NCI-H1694 treated with DMSO at 0.1 percent for 48 hours (cell line): Measurements from ENCODE around the gene SAPCD2.
A peak's percentile ranks its signal among the peaks of the same experiment; 100 is the strongest.

Experiments used
- DNase-seq: peaks from one replicate; lab custom pipeline; 2025; lab: John Stamatoyannopoulos, UW

SAPCD2 gene

DNA sequence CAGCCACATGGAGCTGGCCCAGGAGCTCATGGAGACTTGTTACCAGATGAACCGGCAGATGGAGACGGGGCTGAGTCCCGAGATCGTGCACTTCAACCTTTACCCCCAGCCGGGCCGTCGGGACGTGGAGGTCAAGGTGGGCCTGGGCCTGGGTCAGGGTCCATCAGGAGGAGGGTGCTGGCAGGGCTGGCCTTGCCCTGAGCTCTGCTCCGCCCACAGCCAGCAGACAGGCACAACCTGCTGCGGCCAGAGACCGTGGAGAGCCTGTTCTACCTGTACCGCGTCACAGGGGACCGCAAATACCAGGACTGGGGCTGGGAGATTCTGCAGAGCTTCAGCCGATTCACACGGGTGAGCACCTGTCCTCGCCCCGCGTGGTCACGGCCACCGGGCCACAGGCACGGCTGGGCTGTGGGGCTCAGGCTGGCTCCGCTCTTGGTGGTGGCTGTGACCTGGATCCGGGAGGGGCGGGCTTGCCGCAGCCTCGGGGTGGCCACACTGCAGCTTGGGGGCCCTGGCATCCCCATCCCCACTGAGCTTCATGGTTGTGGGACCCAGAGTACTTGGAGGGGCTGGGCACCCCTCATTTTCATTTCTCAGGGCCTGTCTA, 37.1 kb upstream of the SAPCD2 start:
- no peak for DNase-seq

DNA sequence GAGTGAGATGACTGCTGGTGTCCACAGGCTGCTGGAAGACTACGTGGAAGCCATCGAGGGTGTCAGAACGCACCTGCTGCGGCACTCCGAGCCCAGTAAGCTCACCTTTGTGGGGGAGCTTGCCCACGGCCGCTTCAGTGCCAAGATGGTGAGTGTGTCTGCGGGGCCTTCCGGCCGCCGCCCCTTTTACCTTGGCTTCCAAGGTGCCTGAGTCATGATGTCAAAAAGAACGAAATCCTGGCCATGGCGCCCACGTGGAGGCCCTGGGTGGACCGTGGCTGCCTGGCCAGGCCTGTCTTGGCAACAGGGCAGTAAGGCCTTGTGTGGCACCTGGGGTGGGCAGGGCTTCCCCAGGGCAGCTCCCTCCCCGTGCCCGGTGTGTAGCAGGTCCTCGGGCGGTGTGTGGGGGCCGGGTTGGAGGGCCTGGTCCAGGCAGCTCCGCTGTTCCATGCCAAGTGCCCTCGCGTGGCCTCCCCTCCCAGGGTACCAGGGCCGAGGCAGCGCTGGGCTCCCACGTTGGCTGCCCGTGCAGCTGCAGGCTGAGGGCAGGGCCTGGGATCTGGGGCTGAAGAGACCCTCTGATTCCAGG, 36.4 kb upstream of the SAPCD2 start:
- no peak for DNase-seq

DNA sequence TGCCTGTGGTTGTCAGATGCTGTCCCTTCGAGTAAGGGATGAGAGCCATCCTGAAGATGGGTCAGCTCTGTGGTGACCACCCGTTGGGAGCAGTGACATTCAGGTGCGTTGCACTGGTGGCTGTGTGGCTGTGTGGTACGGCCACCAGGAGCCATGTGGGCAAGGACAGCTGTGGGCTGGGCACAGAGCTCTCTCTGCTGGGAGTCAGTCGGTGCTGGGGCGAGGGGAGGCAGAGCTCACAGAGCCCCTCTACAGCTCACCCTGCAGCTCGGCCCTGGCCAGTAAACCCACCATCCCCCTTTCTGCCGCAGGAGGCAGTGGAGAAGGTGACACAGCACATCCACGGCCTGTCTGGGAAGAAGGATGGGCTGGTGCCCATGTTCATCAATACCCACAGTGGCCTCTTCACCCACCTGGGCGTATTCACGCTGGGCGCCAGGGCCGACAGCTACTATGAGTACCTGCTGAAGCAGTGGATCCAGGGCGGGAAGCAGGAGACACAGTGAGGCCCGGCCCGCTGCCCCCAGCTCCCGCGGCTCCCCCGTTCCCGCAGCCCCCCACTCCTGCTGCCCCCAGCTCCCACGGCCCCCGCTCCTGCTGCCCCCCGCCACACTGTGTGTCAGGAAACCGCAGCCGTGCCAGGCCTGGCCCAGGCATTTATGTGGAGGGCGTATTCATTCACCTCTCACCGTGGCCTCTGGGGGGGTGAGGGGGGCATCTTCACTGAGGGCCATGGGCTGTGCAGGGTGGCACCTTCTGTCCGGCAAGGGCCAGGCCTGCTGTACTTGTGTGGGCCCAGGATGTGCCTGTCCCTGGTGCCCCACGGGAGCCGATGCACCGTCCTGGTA, 35.7 kb upstream of the SAPCD2 start:
- DNase-seq: no peak

DNA sequence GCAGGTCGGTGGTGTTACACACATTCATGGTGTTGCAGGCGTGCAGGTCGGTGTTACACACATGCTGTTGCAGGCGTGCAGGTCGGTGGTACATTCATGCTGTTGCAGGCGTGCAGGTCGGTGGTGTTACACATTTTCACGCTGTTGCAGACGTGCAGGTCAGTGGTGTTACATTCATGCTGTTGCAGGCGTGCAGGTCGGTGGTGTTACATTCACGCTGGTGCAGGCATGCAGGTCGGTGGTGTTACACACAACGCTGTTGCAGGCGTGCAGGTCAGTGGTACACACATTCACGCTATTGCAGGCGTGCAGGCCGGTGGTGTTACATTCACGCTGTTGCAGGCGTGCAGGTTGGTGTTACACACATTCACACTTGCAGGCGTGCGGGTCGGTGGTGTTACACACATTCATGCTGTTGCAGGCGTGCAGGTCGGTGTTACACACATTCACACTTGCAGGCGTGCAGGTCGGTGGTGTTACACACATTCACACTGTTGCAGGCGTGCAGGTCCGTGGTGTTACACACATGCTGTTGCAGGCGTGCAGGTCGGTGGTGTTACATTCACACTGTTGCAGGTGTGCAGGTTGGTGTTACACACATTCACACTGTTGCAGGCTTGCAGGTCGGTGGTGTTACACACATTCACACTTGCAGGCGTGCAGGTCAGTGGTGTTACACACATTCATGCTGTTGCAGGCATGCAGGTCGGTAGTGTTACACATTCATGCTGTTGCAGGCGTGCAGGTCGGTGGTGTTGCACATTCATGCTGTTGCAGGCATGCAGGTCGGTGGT, 33.0 kb upstream of the SAPCD2 start:
- DNase-seq: no peak

DNA sequence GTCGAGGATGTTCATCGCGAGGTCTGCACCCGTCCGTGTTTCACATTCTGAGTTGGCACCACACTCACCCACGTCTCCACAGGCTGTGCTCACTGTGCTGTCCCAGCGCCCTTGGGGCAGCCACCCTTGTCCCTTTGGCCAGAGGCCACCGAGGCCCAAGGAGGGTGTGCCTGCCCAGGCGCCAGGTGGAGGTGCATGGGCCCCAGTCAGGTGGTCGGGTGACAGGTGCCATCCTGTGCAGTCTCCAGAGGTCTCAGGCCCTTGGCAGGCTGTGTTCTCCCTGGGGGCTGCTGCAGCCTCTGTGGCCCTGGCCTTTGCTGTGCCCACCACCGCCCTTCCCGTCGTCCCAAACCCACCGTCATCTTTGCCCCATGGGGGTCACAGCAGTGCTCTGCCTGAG, 28.9 kb upstream of the SAPCD2 start:
- DNase-seq: no peak

DNA sequence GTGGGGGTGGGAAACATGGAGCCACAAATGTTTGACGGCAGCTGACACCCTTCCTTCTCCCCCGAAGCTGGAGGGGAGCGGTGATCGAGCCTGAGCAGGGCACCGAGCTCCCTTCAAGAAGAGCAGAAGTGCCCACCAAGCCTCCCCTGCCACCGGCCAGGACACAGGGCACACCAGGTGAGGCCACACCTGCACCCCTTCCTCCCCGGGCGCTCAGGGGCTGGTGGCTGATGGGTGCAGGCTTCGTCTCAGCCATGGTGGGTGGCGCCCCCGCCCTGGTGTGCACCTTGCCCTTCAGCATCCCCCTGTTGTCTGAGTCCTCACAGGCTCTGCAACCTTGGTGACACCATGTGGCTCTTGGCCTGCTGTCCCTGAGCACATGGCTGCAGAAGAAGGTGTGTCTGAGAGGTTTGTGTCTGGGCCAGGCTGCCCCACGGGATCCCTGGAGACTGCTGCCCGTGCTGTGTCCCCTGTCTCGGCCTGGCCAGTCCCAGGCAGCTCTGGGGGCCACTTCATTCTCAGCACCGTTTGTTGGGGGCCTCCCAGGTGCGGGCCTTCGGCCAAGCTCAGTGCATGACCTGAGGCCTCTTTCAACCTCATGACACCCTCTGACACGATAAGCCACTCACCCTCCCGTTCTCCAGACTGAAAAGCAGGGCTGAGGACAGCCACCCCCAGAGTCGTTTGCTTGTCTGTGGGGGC, 27.6 kb upstream of the SAPCD2 start:
- no peak for DNase-seq

DNA sequence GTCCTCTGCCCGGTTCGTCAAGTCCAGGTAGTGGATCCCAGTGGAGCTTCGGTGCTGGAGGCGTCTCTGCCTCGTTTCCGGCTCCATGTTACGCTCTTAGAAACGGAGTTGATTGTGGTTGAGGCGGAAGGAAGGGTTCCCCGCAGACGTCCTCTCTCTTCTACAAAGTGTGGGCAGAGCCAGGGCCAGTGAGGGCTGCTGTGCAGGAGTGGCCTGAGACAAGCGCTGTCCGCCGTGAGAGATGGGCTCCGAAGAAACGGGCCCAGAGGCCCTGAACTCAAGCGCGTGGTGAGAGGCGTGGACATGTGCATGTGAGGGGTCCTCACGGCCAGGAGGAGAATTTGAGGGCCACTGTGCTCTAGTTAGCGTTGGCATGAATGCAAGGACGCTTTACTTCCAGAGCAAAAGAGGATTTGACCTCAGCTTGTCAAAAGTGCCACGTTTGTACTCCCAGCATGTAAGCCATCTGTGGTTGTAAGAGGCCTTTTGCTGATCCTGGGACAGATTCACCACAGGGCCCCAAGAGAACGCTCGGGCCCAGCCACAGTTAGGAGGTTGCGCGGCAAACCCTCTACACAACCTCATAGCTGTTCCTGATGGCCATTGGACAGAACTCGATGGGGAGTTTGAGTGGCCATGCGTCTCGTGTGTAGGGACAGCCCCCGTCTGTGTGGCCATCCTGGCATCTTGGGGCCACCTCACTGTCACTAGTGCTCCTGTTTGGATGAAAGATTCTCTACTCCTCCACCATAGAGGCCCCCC, 26.6 kb upstream of the SAPCD2 start:
- DNase-seq: no peak

DNA sequence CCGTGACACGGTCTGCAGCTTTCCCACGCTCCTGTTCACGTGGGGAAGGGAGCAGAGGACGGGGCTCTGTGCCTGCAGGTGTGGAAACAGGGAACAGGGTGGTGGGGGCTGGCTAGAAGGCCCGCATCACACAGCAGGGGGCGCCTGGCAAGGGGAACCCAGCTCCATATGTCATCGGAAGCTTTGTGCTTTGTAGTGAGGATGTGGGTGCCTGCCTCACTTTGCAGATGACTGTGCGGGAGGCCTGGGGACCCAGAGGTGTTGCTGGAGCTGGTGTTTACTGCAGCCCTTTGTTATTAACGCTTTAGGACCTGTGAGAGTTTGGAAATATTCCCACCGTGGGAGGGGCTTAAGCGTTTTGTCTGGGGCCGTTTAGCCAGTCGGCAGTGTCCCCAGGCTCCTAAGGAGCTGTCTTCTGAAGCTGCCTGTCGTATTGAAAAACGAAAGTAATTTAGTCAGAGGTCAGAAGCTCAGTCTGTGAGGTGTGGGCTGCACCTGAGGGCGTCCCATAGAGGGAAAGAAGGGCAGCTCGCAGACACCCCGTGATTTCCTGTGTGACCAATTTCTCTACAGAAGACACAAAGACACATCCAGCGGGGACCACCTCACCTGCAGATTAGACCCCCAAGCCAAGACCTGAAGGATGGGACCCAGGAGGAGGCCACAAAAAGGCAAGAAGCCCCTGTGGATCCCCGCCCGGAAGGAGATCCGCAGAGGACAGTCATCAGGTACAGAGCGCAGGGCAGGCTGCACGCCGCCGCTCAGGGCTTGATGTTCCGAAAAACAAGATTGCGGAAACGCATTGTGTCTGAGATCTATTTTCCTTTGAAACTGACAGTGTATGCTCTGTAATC, 25.5 kb upstream of the SAPCD2 start:
- peak; percentile 7 for DNase-seq

DNA sequence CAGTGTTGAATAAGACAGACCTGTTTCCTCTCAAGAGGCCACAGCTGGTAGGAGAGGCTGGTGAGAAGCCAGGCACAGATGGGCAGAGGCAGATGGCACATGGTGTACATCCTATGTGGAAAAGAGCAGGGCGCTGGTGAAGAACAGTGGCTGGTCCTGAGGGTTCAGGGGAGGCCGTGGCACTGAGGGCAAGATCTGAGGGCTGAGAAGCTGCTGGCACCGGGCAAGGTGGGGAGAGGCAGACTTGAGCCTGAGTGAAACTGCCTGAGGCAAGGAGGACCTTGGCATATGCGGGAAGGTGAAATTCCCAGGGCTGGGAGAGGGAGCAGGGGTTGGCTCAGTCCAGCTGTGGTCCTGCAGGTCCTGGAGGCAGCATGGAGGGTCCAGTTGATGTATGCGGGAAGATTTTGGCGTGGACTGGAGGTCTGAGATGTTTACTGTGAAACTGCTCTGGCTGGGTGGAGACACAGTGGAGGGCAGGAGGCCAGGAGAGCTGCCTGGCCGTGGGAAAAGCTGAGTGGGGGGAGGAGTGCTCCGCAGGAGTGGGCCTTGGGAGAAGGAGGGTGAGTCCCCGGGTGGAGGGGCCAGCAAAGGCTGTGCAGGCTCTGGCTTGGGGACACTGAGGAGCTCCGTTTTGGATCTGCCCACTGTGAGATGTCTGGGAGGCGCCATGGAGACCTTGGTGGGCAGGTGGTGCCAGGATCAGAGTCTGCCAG, 19.0 kb upstream of the SAPCD2 start:
- DNase-seq: peak; percentile 31

DNA sequence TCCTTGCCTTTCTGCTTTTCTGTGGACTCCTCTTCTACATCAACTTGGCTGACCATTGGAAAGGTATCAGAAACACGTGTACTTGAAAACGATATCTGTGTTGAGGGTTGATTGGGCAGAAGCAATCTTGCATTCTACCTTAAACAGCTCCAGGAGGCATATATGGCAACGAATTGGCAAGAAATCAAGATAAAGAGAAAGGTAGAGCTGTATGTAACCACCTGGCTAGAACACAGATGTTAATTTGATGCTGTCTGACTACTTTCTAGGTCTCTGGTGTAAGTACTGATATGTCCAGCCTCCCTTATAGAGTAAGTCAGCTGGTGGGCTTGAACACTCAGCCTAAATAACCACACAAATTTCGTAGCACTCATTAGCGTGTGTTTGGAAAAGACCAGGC, 17.8 kb upstream of the SAPCD2 start:
- DNase-seq: no peak

DNA sequence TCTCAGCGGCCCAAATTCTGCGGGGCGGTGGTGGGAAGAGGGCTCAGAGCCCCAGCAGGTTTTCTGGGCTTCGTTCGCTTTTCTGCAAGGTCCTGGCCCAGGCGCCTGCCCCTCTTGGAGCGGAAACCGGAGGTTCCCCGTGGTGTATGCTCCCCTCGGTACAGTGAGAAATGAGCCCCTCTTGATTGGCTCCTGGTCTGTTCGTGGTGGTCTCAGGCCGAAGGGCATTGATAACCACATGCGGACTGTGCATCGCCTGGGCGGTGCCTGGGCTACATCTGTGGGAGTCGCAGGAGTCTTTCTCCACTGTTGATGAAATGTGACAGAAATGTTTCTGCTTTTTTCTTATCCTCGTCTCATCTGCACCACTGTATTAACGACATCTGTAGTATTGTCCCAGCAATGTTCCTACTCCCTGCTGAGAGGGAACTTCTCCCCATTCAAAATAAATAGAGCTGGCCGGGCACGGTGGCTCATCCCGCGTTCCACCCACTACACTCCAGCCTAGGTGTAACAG, 17.1 kb upstream of the SAPCD2 start:
- no peak for DNase-seq

DNA sequence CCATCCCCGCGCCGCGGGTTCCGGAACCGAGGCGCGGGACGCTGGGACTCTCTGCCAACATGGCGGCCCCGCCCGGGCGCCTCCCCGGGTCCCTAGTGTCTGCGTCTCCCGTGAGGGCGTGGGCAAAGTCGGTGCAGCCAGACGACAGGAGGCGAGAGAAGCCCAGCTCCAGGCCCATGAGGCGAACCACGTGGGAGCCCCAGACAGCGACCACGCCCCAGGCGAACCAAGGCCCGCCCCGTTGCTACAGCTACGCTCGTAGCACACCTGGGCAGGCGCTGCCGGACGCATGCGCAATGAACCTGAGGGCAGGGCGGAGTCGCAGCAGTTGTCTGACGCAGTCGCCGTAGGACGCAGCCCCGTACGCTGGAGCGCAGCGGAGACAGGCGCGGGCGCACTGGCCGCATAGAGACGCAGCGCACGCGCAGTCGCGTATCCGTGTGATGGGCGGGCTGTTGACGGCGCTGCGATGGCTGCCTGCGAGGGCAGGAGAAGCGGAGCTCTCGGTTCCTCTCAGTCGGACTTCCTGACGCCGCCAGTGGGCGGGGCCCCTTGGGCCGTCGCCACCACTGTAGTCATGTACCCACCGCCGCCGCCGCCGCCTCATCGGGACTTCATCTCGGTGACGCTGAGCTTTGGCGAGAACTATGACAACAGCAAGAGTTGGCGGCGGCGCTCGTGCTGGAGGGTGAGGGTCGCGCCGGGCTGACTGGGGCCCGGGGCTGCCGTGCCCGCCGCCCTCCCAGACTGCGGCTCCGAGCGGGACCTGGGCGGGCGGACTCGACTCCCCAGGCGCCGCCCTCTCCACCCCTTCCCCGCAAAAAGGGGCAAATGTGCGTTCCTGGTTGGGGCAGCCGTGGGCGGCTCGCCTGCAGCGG, 16.4 kb upstream of the SAPCD2 start, which contains the start of gene MAN1B1:
Gene MAN1B1, plus strand, starts transcription at position 455 of the 878 bp plus-strand sequence. Its CDS starts 15 bp downstream, at position 470.
- peak; percentile 93 for DNase-seq

DNA sequence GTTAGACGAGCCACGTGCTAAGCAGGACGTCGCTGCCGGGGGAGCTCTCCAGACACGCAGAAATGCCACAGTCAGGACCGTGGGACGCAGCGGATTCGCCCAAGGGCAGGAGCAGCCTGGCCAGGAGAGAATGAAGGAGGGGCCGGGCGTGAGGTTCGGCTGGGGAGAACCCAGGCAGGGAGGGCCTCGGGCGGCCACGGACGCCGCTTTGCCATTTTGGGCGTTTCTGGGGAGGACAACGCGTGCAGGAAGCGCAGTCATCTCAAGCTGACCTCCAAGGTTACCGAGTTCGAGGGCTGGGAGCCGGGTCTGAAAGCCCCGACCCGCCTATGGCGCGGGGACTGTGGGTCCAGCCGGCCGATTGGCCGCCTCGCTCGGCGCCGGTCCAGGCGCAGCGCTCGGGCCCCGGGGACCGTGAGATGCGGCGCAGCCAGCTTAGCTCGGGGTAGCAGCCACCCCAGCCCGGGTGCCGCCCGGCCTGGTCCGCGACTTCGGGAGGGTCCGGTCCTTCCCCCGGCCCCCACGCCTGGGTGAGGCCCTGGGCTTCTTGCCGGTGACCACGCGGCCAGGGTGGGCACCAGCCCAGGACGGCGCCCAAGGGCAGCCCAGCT, 15.7 kb upstream of the SAPCD2 start:
- no peak for DNase-seq

DNA sequence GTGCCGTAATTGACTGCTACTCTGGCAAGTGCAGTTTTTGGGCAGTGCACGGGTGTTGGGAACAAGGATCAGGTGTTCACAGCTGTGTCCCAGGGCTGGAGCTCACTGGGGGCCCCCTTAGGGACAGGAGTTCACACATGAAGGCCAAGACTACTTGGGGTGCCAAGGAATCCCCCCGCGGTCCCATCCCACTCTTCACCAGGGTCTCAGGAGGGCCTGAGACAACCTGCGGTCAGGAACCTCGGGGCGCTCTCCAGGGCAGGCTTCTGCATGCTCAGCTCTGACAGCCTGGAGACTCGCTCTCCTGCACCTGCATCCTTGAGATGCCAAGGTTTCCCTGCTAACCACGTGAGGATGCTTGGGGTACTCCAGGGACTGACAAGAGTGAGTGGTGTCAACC, 14.2 kb upstream of the SAPCD2 start:
- DNase-seq: no peak

DNA sequence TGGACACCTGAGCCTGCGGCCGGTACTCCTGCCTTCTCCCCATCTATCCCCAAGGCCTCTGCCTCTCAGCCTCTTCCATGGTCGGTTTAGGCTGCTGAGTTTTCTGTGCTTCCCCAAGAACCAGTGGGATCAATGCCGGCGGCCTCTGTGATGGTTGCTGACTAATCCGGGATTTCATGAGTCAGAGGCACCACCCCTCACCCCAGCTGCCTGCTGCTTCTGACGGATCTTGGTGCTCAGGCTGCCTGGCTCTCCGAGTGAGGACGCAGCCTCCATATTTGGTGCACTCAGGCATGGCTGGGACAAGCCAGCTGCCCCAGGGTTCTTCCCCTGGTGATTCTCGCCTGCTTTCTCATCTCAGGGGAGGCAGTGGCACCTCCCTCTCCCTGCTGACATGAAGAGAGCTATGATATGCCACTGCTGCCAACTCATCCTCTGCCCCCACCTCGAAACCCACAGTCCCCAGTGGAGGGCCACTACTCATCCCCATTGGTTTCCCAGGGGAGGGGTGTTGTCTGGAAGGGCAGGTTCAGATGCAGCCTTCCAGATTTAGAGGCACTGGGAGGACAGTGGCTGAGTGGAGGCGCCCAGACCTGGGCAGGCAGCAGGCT, 13.1 kb upstream of the SAPCD2 start:
- no peak for DNase-seq

DNA sequence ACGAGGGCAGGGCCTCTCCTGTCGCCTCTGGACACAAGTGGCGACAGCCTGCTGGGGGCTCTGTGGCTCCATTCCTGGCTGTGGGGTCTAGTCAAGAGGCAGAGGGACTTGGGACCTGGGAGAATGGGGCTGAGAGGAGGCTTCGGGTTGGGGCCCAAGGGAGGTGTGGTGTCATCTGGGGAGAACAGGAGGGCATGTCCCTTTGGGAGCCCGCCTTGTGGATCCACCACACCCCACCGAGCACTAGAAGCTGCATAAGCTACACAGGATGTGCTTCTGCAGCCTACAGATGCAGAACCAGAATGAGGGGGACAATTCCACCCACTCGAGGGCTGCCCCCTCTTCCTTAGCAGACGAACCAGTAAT, 12.6 kb upstream of the SAPCD2 start:
- no peak for DNase-seq

DNA sequence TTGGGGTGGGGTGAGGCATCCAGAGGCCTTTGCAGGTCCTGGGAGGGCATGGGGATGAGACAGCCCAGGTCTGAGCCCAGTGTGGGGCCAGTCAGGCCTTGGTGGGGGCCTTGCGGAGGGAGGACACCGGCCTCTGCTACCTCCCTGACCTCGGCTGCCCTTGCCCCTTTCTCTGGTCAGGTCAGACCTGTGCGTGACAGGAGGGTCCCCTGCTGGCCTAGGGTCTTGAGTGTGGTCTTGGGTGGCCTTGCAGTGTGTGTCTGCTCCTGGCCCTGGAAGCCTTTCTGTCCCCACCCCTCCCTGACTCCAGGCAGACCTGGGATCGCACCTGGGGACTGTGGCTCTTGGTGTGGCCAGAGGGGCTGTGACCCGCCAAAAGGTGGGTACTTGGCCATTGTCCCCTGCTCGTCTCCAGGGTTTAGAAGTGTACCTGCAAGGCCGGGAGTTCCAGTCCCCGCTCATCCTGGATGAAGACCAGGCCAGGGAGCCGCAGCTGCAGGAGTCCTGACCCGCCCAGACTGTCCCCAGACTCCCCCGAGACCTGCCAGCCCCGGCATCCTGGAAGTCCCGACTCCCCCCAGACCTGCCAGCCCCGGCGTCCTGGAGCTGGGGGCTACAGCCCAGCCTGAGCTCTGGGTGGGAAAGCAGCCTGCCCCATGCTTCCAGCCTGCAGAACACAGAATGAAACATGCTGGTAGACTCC, 12.0 kb upstream of the SAPCD2 start:
- DNase-seq: no peak
